KMS-11 (cell line): Measurements from ENCODE around the gene SLC35G3.
"Not testable (repeated sequence)": the region's sequence is repeated elsewhere in the genome, so short reads cannot be mapped to it uniquely, and the experiment has no call there.

Source experiments
- H2AFZ ChIP-seq: fragments of 200-600 bp; sonication (generic); 2 replicates; pipeline ENCODE4 v1.6.1; 2016; ENCODE audit warnings: antibody characterized with exemption, mixed run types, low read depth
- H3K27ac ChIP-seq: fragments of 200-600 bp; sonication (generic); 2 replicates; pipeline ENCODE4 v1.6.1; 2016; ENCODE audit warnings: mild to moderate bottlenecking, mixed run types
- H3K27me3 ChIP-seq: fragments of 200-600 bp; sonication (generic); 2 replicates; pipeline ENCODE4 v1.6.1; 2017; ENCODE audit warnings: mild to moderate bottlenecking, low read depth, mixed run types, moderate library complexity; ENCODE audit not compliant: insufficient read depth
- H3K36me3 ChIP-seq: fragments of 200-600 bp; sonication (generic); 2 replicates; pipeline ENCODE4 v1.6.1; 2017; ENCODE audit warnings: mild to moderate bottlenecking, mixed run types; ENCODE audit not compliant: insufficient read depth
- H3K4me1 ChIP-seq: fragments of 200-600 bp; sonication (generic); 2 replicates; pipeline ENCODE4 v1.6.1; 2016; ENCODE audit warnings: mild to moderate bottlenecking, low read depth, mixed run types; ENCODE audit not compliant: poor library complexity, severe bottlenecking
- H3K4me2 ChIP-seq: fragments of 200-600 bp; sonication (generic); 2 replicates; pipeline ENCODE4 v1.7.0; 2016; ENCODE audit warnings: mild to moderate bottlenecking, mixed run types
- H3K4me3 ChIP-seq: fragments of 200-600 bp; sonication (generic); IDR thresholded peaks from 2 replicates; pipeline ENCODE4 v1.6.1; 2017; ENCODE audit warnings: low read depth, low read length, mixed read lengths; ENCODE audit not compliant: insufficient read depth
- H3K79me2 ChIP-seq: fragments of 200-600 bp; sonication (generic); 2 replicates; pipeline ENCODE4 v1.6.1; 2016; ENCODE audit warnings: low read depth, mixed run types; ENCODE audit not compliant: insufficient read depth
- H3K9ac ChIP-seq: fragments of 200-600 bp; sonication (generic); 2 replicates; pipeline ENCODE4 v1.6.1; 2016; ENCODE audit warnings: mild to moderate bottlenecking, mixed run types
- H4K20me1 ChIP-seq: fragments of 200-600 bp; sonication (generic); 2 replicates; pipeline ENCODE4 v1.6.1; 2016; ENCODE audit warnings: mild to moderate bottlenecking, mixed run types; ENCODE audit not compliant: insufficient read depth
- TF ChIP-seq, protein P1 (sequence below): fragments of 200-600 bp; sonication (generic); conservative IDR thresholded peaks from 2 replicates; pipeline ENCODE4 v1.6.1; 2017; ENCODE audit warnings: low read depth, mild to moderate bottlenecking, antibody characterized with exemption, low read length, moderate library complexity, mixed read lengths

The SLC35G3 gene

DNA sequence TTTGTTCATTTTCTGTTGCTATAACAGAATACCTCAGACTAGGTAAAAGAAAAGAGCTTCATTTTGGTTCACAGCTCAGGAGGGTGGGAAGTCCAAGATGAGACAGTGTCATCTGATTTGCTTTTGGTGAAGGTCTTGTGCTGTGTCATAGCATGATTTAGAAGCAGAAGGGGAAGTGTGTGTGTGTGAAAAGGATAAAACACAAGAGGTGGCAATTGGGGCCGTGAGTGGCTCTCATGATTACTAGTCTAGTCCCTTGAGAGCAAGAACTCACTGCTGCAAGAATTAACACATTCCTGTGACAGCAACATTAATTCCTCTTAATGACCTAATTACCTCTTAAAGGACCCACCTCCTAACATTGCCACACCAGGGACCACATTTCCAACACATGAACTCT lies 8.3 kb downstream of the SLC35G3 start:
- no peak overlapping the region for H3K4me2 ChIP-seq
- no peaks in the 10 kb centered on the region for H3K4me1 ChIP-seq
- H3K4me3 ChIP-seq: no peak overlapping the region
- H3K36me3 ChIP-seq: no peaks in the 10 kb centered on the region
- H3K27ac ChIP-seq: no peak overlapping the region
- no peaks in the 10 kb centered on the region for H3K27me3 ChIP-seq
- H2AFZ ChIP-seq: no peak overlapping the region
- no peaks in the 10 kb centered on the region for H4K20me1 ChIP-seq
- TF ChIP-seq, protein P1, sequence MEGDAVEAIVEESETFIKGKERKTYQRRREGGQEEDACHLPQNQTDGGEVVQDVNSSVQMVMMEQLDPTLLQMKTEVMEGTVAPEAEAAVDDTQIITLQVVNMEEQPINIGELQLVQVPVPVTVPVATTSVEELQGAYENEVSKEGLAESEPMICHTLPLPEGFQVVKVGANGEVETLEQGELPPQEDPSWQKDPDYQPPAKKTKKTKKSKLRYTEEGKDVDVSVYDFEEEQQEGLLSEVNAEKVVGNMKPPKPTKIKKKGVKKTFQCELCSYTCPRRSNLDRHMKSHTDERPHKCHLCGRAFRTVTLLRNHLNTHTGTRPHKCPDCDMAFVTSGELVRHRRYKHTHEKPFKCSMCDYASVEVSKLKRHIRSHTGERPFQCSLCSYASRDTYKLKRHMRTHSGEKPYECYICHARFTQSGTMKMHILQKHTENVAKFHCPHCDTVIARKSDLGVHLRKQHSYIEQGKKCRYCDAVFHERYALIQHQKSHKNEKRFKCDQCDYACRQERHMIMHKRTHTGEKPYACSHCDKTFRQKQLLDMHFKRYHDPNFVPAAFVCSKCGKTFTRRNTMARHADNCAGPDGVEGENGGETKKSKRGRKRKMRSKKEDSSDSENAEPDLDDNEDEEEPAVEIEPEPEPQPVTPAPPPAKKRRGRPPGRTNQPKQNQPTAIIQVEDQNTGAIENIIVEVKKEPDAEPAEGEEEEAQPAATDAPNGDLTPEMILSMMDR: no peak
- H3K9ac ChIP-seq: no peak overlapping the region
- no peaks in the 10 kb centered on the region for H3K79me2 ChIP-seq

DNA sequence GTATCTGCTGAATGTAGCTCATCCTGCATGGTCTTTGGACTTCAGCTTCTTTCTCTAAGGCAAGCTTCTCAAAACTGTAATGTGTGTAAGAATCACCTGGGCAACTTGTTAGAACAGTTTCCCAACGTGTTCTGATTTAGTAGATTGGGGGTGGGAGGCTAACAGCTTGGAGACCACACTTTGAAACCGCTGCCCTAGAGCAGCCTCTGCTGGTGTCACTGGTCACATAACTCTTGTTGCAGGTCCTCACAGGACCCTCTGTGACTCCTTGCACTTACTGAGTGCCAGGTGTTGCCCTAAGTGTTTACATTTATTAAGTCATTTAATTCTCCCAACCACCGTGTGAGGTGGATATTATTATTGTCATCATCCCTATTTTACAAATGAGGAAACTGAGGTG lies 9.9 kb downstream of the SLC35G3 start:
- no peaks in the 10 kb centered on the region for H3K79me2 ChIP-seq
- H3K9ac ChIP-seq: no peak overlapping the region
- H3K36me3 ChIP-seq: no peaks in the 10 kb centered on the region
- H4K20me1 ChIP-seq: no peaks in the 10 kb centered on the region
- H3K27ac ChIP-seq: no peak overlapping the region
- no peak overlapping the region for H3K4me2 ChIP-seq
- TF ChIP-seq, protein P1: no peak
- H3K4me1 ChIP-seq: no peaks in the 10 kb centered on the region
- H2AFZ ChIP-seq: no peak overlapping the region
- no peak overlapping the region for H3K4me3 ChIP-seq
- no peaks in the 10 kb centered on the region for H3K27me3 ChIP-seq

DNA sequence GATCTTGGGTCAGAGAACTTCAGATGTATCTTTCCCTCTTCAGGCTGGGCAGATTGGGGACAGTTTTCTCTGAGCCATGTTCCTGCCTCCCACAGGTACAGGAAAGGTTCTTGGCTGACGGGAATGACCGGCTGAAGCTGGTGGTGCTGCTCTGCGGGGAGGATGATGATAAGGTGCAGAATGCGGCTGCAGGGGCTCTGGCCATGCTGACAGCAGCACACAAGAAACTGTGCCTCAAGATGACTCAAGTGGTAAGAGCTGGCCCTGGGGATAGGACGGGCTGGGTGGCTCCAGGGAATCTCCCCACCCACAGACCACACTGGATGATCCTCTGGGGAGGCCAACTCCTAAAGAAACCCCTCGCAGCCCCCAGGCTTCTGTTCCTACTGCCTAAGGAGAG lies 10.9 kb downstream of the SLC35G3 start:
- Histone ChIP-seq H3K27me3 (no peaks in the 10 kb centered on the region), H3K79me2 (no peaks in the 10 kb centered on the region), H2AFZ (no peak overlapping the region), H3K4me1 (no peaks in the 10 kb centered on the region), H3K36me3 (no peaks in the 10 kb centered on the region), H3K4me2 (no peak overlapping the region), H3K4me3 (no peak overlapping the region), H3K27ac (no peak overlapping the region), H3K9ac (no peak overlapping the region), H4K20me1 (no peaks in the 10 kb centered on the region)
- TF ChIP-seq, protein P1: no peak

DNA sequence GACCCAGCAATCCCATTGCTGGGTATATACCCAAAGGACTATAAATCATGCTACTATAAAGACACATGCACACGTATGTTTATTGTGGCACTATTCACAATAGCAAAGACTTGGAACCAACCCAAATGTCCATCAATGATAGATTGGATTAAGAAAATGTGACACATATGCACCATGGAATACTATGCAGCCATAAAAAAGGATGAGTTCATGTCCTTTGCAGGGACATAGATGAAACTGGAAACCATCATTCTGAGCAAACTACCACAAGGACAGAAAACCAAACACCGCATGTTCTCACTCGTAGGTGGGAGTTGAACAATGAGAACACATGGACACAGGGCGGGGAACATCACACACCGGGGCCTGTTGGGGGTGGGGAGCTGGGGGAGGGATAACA lies 14.8 kb downstream of the SLC35G3 start:
- not testable (repeated sequence) for H4K20me1 ChIP-seq, H3K4me1 ChIP-seq, H3K4me2 ChIP-seq, H3K4me3 ChIP-seq, H2AFZ ChIP-seq, H3K79me2 ChIP-seq, H3K36me3 ChIP-seq, H3K27me3 ChIP-seq, H3K27ac ChIP-seq, H3K9ac ChIP-seq

DNA sequence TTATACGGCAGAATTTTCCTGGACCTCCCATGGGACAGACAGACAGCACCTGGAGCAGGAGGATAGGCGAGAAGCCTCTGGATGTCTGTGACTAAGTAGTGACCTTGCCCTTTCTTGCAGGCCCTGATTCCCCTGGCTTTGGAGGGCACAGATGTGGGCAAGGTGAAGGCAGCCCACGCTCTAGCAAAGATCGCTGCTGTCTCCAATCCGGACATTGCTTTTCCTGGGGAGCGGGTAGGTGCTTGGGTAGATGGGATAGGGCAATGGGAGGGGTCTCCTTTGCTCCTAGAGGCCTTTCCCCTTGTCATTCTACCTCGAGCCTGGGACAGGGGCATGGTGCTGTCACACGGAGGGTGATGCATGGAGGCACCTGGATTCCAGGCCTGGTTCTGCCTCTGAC lies 17.3 kb downstream of the SLC35G3 start:
- H3K9ac ChIP-seq: no peak overlapping the region
- H3K4me3 ChIP-seq: no peak overlapping the region
- TF ChIP-seq, protein P1: no peak
- no peaks in the 10 kb centered on the region for H3K79me2 ChIP-seq
- H3K4me2 ChIP-seq: no peak overlapping the region
- no peaks in the 10 kb centered on the region for H3K36me3 ChIP-seq
- no peaks in the 10 kb centered on the region for H4K20me1 ChIP-seq
- no peaks in the 10 kb centered on the region for H3K4me1 ChIP-seq
- no peaks in the 10 kb centered on the region for H3K27me3 ChIP-seq
- H3K27ac ChIP-seq: no peak overlapping the region
- no peak overlapping the region for H2AFZ ChIP-seq
